ENCODE data around the gene SYNRG.

SYNRG gene

DNA sequence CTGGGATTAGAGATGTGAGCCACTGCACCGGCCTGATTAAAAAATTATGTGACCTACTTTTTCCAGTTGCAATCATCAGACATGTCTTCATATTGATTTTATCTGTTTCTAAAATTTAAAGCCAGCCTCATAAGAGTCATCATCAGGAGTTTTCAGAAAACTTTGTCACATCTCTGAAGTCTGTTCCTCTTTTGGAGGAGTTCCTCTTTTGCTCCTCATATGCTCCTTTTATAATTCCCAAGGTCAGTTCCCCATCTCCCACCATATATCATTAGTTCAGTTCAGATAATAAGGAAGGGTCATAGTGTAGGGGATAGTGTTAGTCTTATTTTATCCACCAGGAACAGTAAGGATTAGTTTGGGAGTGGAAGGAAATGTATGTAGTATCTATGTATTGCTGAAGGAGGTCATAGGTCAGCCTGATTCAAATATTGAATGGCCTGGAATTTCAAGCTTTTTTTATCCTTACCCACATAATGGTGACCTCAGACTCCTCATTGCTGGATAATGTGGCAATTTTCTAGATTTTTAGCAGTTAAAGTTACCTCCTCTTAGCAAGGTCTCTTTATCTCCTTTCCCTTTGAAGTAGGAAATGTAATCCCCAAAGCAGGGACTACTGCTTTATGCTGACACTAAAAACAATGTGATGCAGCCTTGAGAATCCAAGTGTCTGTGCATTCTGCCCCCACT, 133.3 kb downstream of the SYNRG start:
- DNase-seq = no peak

DNA sequence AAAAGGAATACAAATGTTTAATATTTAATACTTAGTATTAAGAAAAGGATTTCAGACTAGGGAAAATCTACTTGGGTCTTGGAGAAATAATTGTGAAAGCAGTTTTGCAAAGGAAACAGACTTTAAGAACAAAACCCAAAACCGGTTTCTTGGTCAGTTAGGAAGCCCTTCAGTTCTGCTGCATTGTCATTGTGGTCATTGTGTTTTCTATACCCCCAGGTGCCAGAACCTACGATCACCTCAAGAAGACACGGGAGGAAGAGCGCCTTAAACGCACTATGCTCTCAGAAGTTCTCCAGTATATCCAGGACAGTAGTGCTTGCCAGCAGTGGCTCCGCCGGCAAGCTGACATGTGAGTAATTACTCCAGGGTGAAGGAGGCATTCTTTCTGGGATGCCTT, 139.0 kb downstream of the SYNRG start:
- no peak for DNase-seq

DNA sequence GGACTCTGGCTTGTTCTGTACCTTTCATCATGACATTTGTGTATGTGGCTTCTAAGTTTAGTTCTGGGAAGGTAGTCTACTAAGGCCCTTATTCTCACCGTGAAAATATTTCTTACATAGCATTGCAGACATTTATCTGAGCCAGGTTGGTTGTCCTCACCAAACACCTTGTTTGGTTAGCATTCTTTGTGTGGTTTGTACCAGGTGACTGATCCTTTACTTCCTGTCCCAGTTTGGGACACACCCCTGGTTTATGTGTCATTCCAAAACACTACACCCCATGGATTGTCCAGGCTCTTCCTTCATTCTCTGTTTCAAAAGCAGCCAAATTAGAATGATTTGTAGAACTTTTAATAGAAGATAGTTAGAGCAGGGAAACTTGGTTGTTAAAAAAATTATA, 142.7 kb downstream of the SYNRG start:
- DNase-seq = no peak

DNA sequence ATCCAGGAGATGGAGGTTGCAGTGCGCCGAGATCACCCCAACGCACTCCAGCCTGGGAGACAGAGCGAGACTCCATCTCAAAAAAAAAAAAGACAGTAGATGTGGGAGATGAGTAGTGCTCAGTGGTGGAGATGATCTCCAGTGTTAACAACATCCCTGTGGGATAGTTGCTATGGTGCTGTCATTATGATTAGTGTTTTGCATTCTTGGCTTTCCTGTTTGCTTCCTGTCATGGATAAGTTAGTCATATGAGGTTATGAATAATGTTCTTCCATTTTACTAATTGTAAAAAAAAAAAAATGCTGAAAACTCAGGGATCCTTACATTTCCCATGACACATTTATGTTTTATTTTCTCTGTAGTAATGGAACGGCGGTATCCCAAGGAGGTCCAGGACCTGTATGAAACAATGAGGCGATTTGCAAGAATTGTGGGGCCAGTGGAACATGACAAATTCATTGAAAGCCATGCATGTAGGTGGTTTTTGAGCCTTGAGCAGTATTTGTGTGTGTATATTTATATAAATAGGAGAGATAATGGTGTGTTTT, 144.1 kb downstream of the SYNRG start:
- DNase-seq = no peak

Data from NCI-H2029 (cell line).